ENCODE data around the gene CACNG6.

CACNG6 gene

GRCh38 chr19:54047616-54048015 lies 56.2 kb downstream of the CACNG6 start:
- DNase-seq (ENCODE audit: low spot score), result no peak
